Subcutaneous abdominal adipose tissue (tissue), 5 donors: ENCODE data around the gene CEACAM16.

Experiments used
- H3K27ac ChIP-seq: one replicate; pipeline ENCODE4 v1.7.0; 2013; ENCODE audit warnings: low read depth, mild to moderate bottlenecking, inconsistent platforms, low read length, moderate library complexity
- H3K27me3 ChIP-seq, 5 donors: one replicate each; pipeline ENCODE4 v1.7.0; 2013; ENCODE audit warnings: low read length in 5 of 5, inconsistent platforms in 1 of 5; ENCODE audit not compliant: control insufficient read depth in 5 of 5, insufficient read depth in 4 of 5
- H3K36me3 ChIP-seq, 5 donors: one replicate each; pipeline ENCODE4 v1.7.0; 2013; ENCODE audit warnings: low read length in 5 of 5; ENCODE audit not compliant: control insufficient read depth in 5 of 5, insufficient read depth in 5 of 5
- H3K4me1 ChIP-seq, 5 donors: one replicate each; pipeline ENCODE4 v1.7.0; 2013; ENCODE audit warnings: low read length in 5 of 5, mild to moderate bottlenecking in 3 of 5, moderate library complexity in 1 of 5; ENCODE audit not compliant: control insufficient read depth in 5 of 5, insufficient read depth in 5 of 5
- H3K4me3 ChIP-seq, 5 donors: one replicate each; pipeline ENCODE4 v1.7.0; 2013; ENCODE audit warnings: low read length in 5 of 5, low read depth in 1 of 5
- H3K9ac ChIP-seq, 5 donors: one replicate each; pipeline ENCODE4 v1.7.0; 2013; ENCODE audit warnings: low read length in 5 of 5, mild to moderate bottlenecking in 4 of 5, moderate library complexity in 3 of 5
- H3K9me3 ChIP-seq, 5 donors: one replicate each; pipeline ENCODE4 v1.7.0; 2013; ENCODE audit warnings: low read length in 5 of 5; ENCODE audit not compliant: control insufficient read depth in 5 of 5
- donor health status: healthy.
- donor health status: healthy.
- donor health status: healthy.
- donor health status: healthy.
- donor health status: healthy.

Gene CEACAM16

DNA sequence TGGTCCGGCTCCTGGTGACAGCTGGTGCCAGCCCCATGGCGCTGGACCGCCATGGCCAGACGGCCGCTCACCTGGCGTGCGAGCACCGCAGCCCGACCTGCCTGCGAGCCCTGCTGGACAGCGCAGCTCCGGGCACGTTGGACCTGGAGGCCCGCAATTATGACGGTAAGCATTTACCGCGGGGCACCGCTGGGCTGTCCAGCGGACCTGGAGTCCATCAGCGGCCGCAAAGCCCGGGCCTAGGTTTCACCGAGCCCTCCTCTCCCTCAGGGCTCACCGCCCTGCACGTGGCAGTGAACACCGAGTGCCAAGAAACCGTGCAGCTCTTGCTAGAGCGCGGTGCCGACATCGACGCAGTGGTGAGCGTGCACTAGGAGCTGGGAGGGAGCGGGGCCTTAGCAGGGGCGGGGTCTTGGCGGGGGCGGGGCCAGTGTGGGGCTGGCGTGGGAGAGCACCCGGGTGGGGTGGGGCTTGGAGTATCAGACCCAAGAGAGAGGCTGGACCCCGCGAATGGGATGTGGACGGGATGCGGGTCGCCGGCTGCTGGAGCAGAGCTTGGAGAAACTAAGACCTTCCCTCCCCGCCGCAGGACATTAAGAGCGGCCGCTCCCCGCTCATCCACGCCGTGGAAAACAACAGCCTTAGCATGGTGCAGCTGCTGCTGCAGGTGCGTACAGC, 58.2 kb downstream of the CEACAM16 start:
- peaks cover 19 to 61% (median 58%) of the 10 kb centered on the region in 5 donors for H3K4me1 ChIP-seq
- H3K4me3 ChIP-seq = peak overlapping the region; percentile 15 to 65 (median 55)
- H3K27ac ChIP-seq = peak overlapping the region; percentile 87
- peak overlapping the region in 3 of 5 donors; percentile 59 to 88 (median 69) for H3K9ac ChIP-seq
- no peaks in the 10 kb centered on the region for H3K27me3 ChIP-seq
- H3K9me3 ChIP-seq = no peaks in the 10 kb centered on the region
- peaks cover 0 to 63% (median 41%) of the 10 kb centered on the region in 5 donors for H3K36me3 ChIP-seq

GRCh38 chr19:44757735-44758505, 59.0 kb downstream of the CEACAM16 start:
- H3K27ac ChIP-seq = peak overlapping the region; percentile 74
- H3K9ac ChIP-seq = peak overlapping the region in 4 of 5 donors; percentile 4 to 72 (median 64)
- H3K36me3 ChIP-seq = peaks cover 0 to 56% (median 34%) of the 10 kb centered on the region in 5 donors
- peak overlapping the region; percentile 15 to 65 (median 55) for H3K4me3 ChIP-seq
- no peaks in the 10 kb centered on the region for H3K27me3 ChIP-seq
- peaks cover 15 to 54% (median 50%) of the 10 kb centered on the region in 5 donors for H3K4me1 ChIP-seq
- no peaks in the 10 kb centered on the region for H3K9me3 ChIP-seq

GRCh38 chr19:44758596-44758995, 59.6 kb downstream of the CEACAM16 start:
- Histone ChIP-seq H3K27ac (peak overlapping the region; percentile 74), H3K27me3 (no peaks in the 10 kb centered on the region), H3K4me1 (peaks cover 15 to 49% (median 47%) of the 10 kb centered on the region in 5 donors), H3K9me3 (no peaks in the 10 kb centered on the region), H3K9ac (peak overlapping the region in 2 of 5 donors; percentile 4 to 14), H3K4me3 (peak overlapping the region in 4 of 5 donors; percentile 55 to 65 (median 58)), H3K36me3 (peaks cover 0 to 56% (median 34%) of the 10 kb centered on the region in 5 donors)

- H3K4me3 ChIP-seq = no peak overlapping the region
- H3K27ac ChIP-seq = no peak overlapping the region
- H3K36me3 ChIP-seq = peaks cover 0 to 56% (median 34%) of the 10 kb centered on the region in 5 donors
- H3K9me3 ChIP-seq = no peaks in the 10 kb centered on the region
- peaks cover 15 to 49% (median 42%) of the 10 kb centered on the region in 5 donors for H3K4me1 ChIP-seq
- no peaks in the 10 kb centered on the region for H3K27me3 ChIP-seq
- no peak overlapping the region for H3K9ac ChIP-seq
These were observed 60.3 kb downstream of the CEACAM16 start for GRCh38 chr19:44759083-44759804.
